Head of caudate nucleus (tissue), 42 donors: Measurements from ENCODE around the gene ARHGEF1.
"Not testable (repeated sequence)": the region's sequence is repeated elsewhere in the genome, so short reads cannot be mapped to it uniquely, and the experiment has no call there.

Source experiments
- DNase-seq, 42 donors: peaks; one replicate each; pipeline versions ENCODE4 v3.0.0 to v3.0.0-alpha.2; 2020 to 2021; ENCODE audit warnings: mixed read lengths in 7 of 42
- intact Hi-C: fragments of 100-400 bp; cut with DNase I; formaldehyde crosslinking; loops from one replicate; pipeline ENCODE4 v1.15.0; 2022

Gene ARHGEF1

DNA sequence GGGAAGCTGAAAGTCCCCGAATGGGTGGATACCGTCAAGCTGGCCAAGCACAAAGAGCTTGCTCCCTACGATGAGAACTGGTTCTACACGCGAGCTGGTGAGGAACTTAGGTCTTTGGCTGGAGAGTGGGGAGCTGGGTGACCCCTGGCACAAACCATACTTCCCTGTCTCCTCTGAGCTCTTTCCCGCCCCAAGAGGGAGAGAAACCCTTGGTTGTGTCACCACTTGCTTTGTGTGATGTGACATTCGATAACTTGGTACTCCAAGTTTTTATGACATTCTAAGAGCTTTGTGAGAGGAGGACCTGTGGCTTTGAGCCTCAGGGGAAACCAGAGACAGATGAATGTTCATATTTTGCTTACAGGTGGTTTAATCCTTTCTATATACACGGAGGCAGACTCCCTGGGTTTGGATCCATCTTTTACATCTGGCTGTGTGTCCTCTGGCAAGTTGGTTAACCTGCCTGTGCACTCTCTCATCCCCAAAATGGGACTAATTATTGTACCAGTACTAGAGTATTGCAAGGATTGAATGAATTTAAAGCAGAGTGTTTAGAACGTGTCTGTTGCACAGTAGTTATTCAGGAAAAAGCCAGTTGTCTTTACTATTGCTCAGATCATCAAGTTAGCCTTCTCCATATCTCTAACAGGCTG, 21.7 kb upstream of the ARHGEF1 start:
- no peak for DNase-seq
- intact Hi-C loops: loop anchor here (5.0 kb wide), 1 partner anchor 96 kb away; the partner anchor contains the start of gene RABAC1

DNA sequence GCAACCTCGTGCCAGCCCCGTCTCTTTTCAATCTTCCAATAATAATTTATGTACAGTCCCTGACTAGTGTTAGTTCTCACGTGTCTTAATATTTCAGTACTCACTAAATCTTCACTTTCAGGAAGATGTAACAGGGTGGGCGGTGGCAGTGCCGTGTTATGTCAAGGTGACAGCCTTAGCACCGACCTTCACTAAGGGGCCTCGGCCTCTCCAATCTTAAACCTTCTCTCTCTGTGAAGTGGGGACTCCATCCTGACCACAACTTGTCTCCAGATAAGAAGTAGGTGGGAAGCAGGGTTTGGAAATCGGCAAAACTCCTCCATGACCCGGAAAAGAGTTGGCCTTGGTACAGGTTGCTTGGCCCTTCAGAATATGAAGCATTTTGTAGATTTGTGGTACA, 21.1 kb upstream of the ARHGEF1 start:
- intact Hi-C loops: loop anchor here (5.0 kb wide), 1 partner anchor 95 kb away; the partner anchor contains the start of gene RABAC1
- DNase-seq: no peak

DNA sequence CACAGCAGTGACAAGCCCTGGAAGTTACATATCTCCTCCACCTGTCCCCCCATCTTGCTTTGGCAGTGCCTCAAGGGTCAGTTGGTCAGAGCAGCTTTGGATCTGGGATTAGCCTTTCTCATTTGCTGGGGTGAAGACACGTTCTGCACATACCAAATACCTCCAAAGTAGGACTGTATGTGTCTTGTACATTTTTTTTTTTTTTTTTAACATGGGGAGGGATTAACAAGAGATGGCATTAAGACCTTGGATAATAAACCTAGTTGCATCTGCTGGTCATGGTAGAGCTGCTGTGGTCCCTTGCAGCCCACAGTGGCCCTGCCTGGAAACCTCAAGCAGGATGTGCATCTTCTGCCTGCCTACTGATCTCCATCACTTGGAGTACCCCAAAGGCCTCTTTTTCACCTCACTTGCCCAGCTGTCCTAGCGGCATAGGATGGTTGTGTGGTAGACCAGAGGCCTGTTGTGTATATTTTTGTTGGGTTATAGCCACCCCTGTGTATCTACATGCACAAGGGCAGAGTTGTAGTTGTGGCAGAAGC, 20.5 kb upstream of the ARHGEF1 start:
- intact Hi-C loops: loop anchor here (5.0 kb wide), 1 partner anchor 95 kb away; the partner anchor contains the start of gene RABAC1
- no peak for DNase-seq

DNA sequence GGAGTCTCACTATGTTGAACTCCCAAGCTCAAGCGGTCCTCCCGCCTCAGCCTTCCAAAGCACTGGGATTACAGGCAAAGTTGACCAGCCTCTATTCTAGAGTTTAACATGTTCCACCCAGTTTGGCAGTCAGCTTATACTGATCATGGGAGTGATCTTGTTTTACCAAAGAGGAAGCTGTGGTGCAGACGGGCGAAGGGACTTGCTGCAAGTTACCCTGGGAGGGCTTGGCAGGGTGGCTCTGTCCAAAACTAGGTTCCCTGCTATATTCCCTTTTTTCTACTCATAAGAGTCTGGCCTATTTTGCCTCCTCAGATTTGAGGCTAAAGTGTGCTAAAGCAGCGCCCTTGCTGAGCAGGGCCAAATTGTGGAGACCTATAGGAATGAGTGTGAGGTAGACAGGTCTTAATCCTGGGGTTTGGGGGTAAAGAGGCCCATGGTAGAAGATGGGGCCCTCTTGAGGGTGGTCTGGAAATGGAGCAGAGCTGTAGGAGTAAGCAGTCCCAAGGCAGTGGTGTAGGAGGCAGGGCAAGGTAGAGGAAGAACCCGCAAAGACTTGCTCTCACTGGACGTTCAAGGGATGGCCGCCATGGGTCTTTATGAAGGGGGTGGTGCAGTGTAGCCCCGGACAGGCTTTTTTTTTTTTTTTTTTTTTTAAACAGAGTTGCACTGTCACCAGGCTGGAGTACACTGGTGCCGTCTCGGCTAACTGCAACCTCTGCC, 19.6 kb upstream of the ARHGEF1 start:
- DNase-seq: no peak
- intact Hi-C loops: loop anchor here (5.0 kb wide), 1 partner anchor 94 kb away; the partner anchor contains the start of gene RABAC1

DNA sequence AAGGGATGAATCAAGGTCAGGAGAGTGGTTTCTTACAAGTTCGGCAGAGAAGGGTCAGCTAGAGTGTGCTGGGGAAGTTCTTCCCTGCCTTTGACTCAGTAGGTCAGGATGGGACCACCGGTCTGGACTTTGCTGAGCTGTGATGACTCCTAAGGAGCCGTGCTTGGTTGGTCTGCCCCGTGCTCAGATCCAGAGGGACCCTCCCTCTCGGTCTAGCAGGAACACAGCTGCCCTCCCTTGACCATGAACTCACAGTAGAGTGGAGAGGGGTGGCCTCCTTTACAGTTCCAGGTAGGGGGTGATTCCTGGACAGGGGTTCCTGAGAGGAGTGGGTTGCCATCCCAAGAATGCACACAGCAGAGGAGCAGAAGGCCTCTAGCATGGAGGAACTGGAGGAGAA, 18.6 kb upstream of the ARHGEF1 start:
- DNase-seq: no peak
- intact Hi-C loops: loop anchor here (5.0 kb wide), 1 partner anchor 93 kb away; the partner anchor contains the start of gene RABAC1

DNA sequence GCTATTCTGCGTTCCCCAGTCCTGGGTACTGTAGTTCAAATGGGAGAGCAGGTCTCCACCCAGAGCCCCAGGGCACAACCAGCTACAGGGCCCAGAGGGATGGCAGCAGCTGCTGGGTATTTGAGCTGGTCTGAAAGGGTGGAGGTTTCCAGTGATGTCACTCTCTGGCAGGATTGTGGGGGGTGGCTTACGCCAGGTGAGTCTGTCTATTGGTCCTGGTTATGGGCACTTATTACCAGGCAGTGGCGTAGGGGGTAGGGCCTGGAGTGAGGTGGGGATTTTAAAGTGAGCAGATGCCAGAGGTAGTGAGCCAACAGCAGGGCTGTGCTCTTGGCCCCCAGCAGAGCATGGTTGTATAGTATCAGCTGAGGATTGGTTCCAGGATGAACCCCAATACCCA, 16.7 kb upstream of the ARHGEF1 start:
- intact Hi-C loops: no loop called here
- DNase-seq: no peak

DNA sequence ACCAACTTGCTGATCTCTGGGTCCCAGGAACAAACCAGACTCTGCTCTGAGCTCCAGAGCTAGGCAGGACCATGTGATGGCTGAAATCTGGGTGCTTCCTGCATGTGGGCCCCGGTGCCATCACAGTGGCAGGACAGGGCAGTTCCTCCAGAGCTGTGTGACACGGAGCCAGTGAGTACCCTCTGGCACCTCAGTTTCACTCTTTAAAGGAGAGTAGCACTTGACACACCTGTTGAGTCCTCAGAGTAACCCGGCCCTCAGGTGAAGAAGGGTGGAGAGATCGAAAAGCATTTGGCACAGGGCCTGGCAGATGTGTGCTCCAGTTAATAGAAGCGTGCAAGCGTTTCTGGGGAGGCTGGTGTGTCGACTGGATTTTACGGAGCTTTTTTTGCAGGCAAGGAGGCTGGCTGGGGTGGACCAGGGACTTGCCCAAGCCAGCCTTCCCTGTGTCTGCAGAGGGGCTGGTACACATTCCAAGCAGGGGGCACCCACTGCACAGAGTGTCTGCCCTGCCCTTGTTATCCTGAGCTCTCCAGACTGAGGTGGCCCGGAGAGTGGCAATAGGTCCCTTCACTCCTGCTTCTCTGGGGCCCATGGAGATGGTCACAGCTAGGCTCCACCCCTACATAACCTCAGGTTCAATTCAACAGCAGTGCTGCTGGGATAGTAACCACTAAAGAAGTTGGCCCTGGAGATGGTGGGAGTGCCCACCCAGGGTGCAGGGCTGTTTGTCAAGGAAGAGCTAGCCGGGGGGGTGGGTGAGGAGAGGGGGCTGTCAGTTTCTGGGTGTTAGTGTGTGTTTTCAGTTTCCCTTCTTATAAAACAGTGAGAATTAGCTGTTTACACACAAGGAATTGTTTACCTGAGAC, 14.6 kb upstream of the ARHGEF1 start:
- DNase-seq: no peak

DNA sequence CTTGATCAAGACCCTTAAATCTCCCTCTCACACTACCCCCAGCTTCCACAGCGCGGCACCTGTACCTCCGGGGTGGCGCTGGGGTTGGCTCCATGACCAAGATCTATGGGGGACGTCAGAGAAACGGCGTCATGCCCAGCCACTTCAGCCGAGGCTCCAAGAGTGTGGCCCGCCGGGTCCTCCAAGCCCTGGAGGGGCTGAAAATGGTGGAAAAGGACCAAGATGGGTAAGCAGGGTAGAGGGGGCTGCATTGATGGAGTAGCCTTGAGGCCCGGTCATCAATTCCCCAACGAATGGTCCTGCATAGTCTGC, 14.0 kb upstream of the ARHGEF1 start:
- no peak for DNase-seq
- intact Hi-C loops: no loop called here

More for the DNA sequence above, 14.6 kb upstream of the ARHGEF1 start:
- intact Hi-C loops: no loop called here

DNA sequence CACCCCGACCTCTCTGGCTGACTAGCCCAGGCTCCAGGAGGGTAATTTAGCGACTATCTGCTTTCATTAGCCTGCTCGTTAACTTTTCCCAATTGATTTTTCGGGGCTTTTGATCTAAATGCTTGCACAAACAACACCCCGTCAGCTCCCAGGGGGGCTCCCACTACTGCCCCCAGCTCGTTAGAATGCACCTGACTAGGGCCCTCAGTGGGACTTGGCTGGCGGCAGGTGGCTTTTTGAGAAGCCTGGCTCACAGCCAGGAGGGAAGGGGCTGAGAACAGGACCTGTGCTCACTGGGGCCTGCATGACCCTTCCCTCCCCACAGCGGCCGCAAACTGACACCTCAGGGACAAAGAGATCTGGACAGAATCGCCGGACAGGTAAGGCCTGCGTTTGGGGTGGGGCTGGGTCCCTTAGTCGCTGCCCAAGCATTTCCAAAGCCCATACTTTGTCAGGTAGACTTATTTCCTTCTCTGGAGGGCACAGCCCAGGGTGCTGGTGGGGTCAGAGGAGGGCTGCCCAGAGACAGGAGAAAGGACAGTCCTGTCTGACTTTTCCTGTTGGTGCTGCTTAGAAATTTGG, 13.5 kb upstream of the ARHGEF1 start:
- intact Hi-C loops: no loop called here
- DNase-seq: no peak

DNA sequence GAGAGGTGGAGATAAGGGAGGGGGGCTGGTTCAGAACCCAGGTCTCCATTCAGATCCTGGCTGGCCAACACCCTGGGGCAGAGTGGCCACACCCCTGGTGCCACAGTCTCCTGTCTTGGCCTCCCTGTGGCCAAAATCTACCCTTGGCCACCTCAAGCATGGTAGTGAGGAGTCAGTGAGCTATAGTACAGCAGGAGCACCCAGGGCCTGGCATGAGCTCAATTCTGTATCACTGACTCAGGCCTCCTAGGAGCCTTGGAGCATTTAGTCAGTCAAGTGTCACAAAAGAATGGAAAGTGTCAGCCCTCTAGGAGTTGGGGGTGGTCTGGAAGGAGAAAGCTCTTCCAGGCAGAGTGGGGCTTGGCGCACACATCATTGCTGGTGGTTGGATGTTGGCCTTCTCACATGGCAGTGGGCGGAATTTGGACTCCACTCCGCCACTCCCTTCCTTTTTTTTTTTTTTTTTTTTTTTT, 12.5 kb upstream of the ARHGEF1 start:
- intact Hi-C loops: loop anchor here (10.0 kb wide), 1 partner anchor 64 kb away; no protein-coding TSS in a partner anchor
- DNase-seq: no peak

DNA sequence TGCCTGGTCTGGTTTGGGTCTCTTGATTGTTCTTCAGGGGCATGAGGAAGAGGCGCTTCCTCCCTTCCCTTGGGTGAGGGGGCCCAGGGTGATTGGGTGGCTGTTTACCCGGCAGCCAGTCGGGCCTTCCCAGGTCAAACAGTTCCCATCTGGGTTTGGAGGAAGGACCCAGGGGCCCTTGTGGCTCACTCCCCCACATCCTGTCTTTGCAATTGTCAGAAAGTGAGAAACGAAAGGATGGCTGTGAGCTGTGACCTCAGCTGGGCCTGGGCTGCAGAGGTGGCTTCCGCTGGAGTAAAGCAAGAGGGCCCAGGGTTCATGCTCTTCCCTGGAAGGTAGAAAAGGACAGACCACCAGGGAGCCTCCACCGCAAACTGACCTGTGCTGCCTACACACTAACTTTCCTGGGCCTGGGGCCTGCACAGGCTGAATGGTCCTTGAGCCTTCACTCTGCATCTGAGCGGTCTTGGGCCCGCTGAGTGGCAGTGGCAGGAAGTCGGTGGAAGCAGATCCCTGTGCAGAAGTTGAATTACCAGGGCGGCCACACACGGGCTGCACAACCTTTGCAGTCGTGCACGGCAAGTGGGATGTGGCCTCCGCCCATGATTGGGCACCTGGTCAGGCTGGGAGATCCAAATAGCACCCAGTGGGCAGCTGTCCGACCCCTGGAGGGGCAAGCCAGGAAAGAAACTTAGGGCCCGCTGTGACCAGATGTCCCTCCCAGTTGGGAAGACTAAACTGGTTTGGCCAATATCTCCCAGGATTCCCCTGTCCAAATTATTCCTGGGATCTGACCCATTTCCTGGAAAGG, 11.2 kb upstream of the ARHGEF1 start:
- intact Hi-C loops: loop anchor here (10.0 kb wide), 1 partner anchor 63 kb away; no protein-coding TSS in a partner anchor
- peak in 8 of 42 donors; percentile 17 to 28 (median 24) for DNase-seq

DNA sequence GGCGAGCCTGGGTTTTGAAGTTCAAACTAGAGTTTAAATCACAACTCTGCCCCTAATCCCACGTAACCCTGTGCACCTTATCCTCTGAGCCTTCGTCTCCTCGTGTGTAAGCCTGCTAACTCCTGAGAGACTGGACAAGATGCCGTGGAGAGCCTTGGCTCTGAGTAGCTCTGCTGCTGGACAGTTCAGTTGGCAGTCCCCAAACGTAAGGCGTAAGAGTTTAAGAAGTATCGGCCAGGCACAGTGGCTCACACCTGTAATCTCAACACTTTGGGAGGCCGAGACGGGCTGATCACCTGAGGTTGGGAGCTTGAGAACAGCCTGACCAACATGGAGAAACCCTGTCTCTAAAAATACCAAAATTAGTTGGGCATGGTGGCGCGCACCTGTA, 10.6 kb upstream of the ARHGEF1 start:
- intact Hi-C loops: loop anchor here (10.0 kb wide), 1 partner anchor 62 kb away; no protein-coding TSS in a partner anchor
- DNase-seq: no peak

DNA sequence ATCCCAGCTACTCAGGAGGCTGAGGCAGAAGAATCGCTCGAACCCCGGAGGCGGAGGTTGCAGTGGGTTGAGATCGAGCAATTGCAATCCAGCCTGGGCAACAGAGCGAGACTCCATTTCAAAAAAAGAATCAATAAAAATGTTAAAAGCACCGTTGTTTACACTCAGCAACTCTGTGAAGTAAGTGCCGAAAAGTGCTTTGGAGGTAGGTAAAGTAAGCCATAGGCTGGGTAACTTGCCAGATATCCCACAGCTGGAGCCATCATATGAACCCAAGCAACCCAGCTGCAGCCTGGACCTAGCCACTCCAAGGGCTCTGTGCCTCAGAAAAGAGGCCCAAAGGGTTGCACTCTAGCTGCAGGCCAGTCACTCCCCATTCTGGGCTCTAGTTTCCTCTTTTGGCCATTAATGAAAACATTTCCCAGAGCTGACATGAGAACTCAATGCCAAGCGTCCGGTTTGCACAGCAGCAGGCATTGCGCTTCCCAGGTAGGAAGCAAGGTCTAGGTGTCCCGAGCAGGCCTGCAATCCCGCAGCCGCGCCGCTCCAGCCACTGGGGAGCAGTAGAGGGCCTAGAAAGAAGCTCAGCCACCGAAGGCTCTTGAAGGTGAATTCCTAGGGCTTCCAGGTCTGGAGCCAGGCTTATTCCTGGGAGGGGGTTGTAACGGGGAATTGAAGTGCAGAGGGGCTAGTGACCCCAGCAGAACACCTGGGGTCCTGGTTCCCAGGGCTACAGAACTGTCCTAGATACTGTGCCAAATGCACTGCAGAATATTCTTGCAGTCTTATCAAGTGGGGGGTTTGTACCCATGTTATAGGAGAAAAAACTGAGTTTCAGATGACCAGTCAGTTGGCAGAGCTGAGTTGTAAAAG, 10.0 kb upstream of the ARHGEF1 start:
- peak; percentile 41 to 83 (median 70) for DNase-seq
- intact Hi-C loops: loop anchor here (10.0 kb wide), 1 partner anchor 62 kb away; no protein-coding TSS in a partner anchor

DNA sequence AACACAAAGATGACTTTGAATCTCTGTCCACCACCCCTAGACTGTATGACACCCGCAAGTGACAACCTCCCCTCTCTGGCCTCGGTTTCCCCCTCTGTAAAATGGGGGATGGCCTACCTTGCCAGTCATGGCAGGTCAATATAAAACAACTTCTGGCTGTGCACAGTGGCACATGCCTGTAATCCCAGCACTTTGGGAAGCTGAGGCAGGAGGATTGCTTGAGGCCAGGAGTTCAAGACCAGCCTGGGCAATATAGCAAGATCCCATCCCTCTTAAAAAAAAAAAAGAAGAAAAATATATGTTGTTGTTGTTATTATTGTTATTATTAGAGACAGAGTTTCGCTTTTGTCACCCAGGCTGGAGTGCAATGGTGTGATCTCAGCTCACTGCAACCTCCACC, 7.0 kb upstream of the ARHGEF1 start:
- not testable (repeated sequence) for DNase-seq
- intact Hi-C loops: loop anchor here (10.0 kb wide), 1 partner anchor 59 kb away; no protein-coding TSS in a partner anchor

DNA sequence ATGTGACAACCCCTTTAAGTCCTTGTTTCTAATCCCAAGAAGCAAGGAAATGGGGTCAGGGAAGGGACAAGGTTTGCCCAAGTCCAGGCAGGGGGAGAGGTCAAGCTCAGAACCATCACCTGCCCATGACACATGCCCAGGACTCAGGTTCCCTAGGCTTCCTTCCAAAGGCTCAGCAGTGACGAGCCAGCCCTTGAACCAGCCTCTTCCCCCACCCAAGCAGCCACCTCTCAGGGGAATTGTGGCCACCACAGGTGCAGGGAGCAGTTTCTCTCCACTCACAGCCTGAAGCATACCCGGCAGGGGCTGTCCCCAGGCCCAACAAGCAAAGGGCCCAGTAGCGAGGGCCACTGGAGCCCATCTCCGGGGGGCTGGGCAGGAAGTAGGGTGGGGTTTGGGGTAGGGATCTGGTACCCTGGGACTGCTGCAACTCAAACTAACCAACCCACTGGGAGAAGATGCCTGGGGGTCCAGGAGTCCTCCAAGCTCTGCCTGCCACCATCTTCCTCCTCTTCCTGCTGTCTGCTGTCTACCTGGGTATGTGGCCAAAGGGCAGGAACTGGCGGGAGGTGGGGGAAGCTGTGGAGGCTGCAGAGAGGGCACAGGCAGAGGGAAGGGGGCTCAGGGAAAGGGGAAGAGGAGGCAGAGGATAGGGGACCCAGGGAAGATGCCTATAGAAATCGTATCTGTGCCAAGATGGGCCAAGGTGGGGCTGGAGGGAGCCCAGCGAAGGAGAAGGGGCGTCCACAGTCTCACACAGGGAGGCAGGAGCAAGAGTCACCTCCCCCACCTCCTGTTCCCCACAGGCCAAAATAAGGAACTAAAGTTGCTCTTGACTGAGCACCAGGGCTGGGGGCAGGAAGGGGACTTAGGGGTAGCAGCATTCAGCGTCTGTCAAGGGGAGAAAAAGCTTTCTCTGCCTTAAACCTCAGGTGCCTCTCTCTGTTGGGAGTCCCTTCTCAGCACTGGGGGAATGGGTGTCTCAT, 5.8 kb upstream of the ARHGEF1 start, which contains the start of gene CD79A:
Gene CD79A (plus strand): TSS at position 433 of the 986 bp plus-strand sequence. CDS start 26 bp downstream, at position 459.
- peak in 1 of 42 donors; percentile 31 for DNase-seq
- intact Hi-C loops: loop anchor here (10.0 kb wide), 1 partner anchor 58 kb away; no protein-coding TSS in a partner anchor
